ENCODE measurements around the gene PGM5. TPM values are rescaled to one million over a fixed set of nuclear protein-coding genes. Genes with fewer than 3 reads are reported as not detected.

PGM5 gene
- total RNA-seq, 3 donors from 2014 or later (not counting 1 experiment from before 2014, with no cell fraction given): 0.43 to 1.8 TPM; not detected in 1

GRCh38 chr9:68540712-68541535 lies 184.5 kb downstream of the PGM5 start, which contains the start of gene TMEM252:
Gene TMEM252, minus strand, starts transcription at chr9:68540883. Its CDS starts 69 bp downstream, at chr9:68540814.
- Histone ChIP-seq H3K27me3 (ENCODE audit: control insufficient read depth, insufficient read depth, low read length) (no peaks in the 10 kb centered on the region), H3K4me1 (ENCODE audit: control insufficient read depth, insufficient read depth, low read length) (peaks cover 1% of the 10 kb centered on the region)
- WGBS (ENCODE audit: insufficient coverage): 58% methylated on average over 7 of the region's 8 CpGs

GRCh38 chr9:68541568-68541967 lies 185.2 kb downstream of the PGM5 start:
- Histone ChIP-seq H3K27me3 (ENCODE audit: control insufficient read depth, insufficient read depth, low read length) (no peaks in the 10 kb centered on the region), H3K4me3 (ENCODE audit: low read length) (no peak overlapping the region), H3K4me1 (ENCODE audit: control insufficient read depth, insufficient read depth, low read length) (peaks cover 7% of the 10 kb centered on the region), H3K27ac (ENCODE audit: low read length) (no peak overlapping the region), H3K9me3 (ENCODE audit: control insufficient read depth, insufficient read depth, low read length) (no peaks in the 10 kb centered on the region), H3K36me3 (ENCODE audit: control insufficient read depth, insufficient read depth, low read length) (no peaks in the 10 kb centered on the region)
- no peaks in the 10 kb centered on the region for H3K36me3 Mint-ChIP-seq
- intact Hi-C loops (cut with micrococcal nuclease): no loop called here
- peaks cover 6 to 13% of the 10 kb centered on the region in 2 donors for H3K27me3 Mint-ChIP-seq (ENCODE audit: low read depth in 2 of 2)
- H3K27ac Mint-ChIP-seq: no peak overlapping the region
- H3K4me3 Mint-ChIP-seq: no peak overlapping the region
- H3K9me3 Mint-ChIP-seq: no peaks in the 10 kb centered on the region
- TF ChIP-seq CTCF (IDR thresholded peaks at IDR 0.05): no peak
- H3K4me1 Mint-ChIP-seq: peaks cover 4% of the 10 kb centered on the region in 2 donors
- ATAC-seq (no peak), DNase-seq (no peak)
- WGBS (ENCODE audit: insufficient coverage): 48% methylated on average over 2 of the region's 2 CpGs

More at GRCh38 chr9:68540712-68541535, 184.5 kb downstream of the PGM5 start, which contains the start of gene TMEM252:
- Histone ChIP-seq H3K4me3 (ENCODE audit: low read length) (no peak within 1 kb of the TSS), H3K36me3 (ENCODE audit: control insufficient read depth, insufficient read depth, low read length) (no peaks in the 10 kb centered on the region), H3K9me3 (ENCODE audit: control insufficient read depth, insufficient read depth, low read length) (no peaks in the 10 kb centered on the region), H3K27ac (ENCODE audit: low read length) (no peak within 1 kb of the TSS)
- Mint-ChIP-seq H3K9me3 (no peaks in the 10 kb centered on the region), H3K27me3 (ENCODE audit: low read depth in 2 of 2) (peaks cover 6 to 13% of the 10 kb centered on the region in 2 donors), H3K4me1 (no peaks in the 10 kb centered on the region), H3K36me3 (no peaks in the 10 kb centered on the region), H3K4me3 (no peak within 1 kb of the TSS), H3K27ac (no peak within 1 kb of the TSS)
- ATAC-seq (no peak), DNase-seq (no peak)
- intact Hi-C loops (cut with micrococcal nuclease): no loop called here
- no peak for TF ChIP-seq CTCF (IDR thresholded peaks at IDR 0.05)

GRCh38 chr9:68545033-68545705 lies 188.8 kb downstream of the PGM5 start:
- Histone ChIP-seq H3K27ac (ENCODE audit: low read length) (no peak overlapping the region), H3K27me3 (ENCODE audit: control insufficient read depth, insufficient read depth, low read length) (no peaks in the 10 kb centered on the region), H3K4me3 (ENCODE audit: low read length) (no peak overlapping the region), H3K4me1 (ENCODE audit: control insufficient read depth, insufficient read depth, low read length) (peaks cover 13% of the 10 kb centered on the region), H3K9me3 (ENCODE audit: control insufficient read depth, insufficient read depth, low read length) (no peaks in the 10 kb centered on the region), H3K36me3 (ENCODE audit: control insufficient read depth, insufficient read depth, low read length) (no peaks in the 10 kb centered on the region)
- H3K36me3 Mint-ChIP-seq: no peaks in the 10 kb centered on the region
- WGBS (ENCODE audit: insufficient coverage): 88% methylated on average over 2 of the region's 3 CpGs
- peaks cover 0 to 7% of the 10 kb centered on the region in 2 donors for H3K27me3 Mint-ChIP-seq (ENCODE audit: low read depth in 2 of 2)
- intact Hi-C loops (cut with micrococcal nuclease): no loop called here
- H3K4me3 Mint-ChIP-seq: no peak overlapping the region
- no peak overlapping the region for H3K27ac Mint-ChIP-seq
- H3K9me3 Mint-ChIP-seq: no peaks in the 10 kb centered on the region
- TF ChIP-seq CTCF (IDR thresholded peaks at IDR 0.05): no peak
- DNase-seq: no peak
- ATAC-seq: no peak
- peaks cover 10 to 17% of the 10 kb centered on the region in 2 donors for H3K4me1 Mint-ChIP-seq
